NCI-H1105 (cell line): ENCODE measurements around the gene ELANE.
A peak's percentile ranks its signal among the peaks of the same experiment; 100 is the strongest.

Source experiments
- DNase-seq: peaks from one replicate; lab custom pipeline; 2025; lab: John Stamatoyannopoulos, UW

The ELANE gene

GRCh38 chr19:898663-899062, 46.6 kb downstream of the ELANE start:
- DNase-seq: peak; percentile 74

DNA sequence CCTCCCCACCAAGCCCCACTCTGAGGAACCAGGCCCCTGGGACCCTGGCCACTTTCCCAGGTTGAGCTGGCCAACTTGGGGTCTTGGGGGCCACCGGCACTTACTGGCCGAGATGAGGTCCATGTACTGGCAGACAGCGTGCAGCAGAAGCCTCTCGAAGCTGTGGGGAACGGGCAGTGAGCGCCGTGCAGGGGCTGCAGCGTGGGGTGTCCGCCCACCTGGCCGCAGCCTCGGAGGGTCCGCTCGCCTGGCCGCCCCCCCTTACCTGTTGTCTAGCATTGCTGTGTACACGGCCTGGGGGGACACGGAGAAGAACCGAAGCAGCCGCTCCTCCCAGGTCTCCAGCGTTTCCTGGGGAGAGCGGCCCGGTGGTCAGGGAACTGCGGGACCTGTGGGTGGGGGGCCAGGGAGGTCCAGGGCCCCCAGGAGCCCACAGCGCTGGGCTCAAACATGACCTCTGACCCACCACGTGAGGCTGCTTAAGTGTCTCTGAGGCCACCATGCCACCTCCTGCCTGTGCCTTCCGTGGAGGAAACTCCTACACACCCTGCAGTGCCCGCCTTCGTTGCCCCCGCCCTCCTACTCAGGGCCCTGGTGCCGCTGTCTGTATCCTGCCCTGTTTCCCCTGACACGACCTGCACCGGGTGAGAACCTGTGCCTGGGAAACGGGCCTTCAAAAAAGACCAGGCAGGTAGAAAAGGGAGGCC, 47.4 kb downstream of the ELANE start:
- no peak for DNase-seq

DNA sequence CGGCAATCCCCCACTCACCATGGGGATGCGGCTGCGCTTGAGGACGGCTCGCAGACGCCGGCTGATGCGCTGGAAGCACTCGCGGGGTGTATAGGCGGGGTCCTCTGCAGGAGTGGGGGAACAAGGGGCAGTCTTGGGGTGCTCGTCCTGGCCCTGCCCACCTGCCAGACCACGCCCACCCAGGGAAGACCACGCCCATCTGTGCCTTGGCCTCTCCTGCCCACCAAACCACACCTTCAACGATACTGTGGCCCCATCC, 47.9 kb downstream of the ELANE start:
- no peak for DNase-seq

- no peak for DNase-seq
These were observed 48.4 kb downstream of the ELANE start for GRCh38 chr19:900302-901111.

DNA sequence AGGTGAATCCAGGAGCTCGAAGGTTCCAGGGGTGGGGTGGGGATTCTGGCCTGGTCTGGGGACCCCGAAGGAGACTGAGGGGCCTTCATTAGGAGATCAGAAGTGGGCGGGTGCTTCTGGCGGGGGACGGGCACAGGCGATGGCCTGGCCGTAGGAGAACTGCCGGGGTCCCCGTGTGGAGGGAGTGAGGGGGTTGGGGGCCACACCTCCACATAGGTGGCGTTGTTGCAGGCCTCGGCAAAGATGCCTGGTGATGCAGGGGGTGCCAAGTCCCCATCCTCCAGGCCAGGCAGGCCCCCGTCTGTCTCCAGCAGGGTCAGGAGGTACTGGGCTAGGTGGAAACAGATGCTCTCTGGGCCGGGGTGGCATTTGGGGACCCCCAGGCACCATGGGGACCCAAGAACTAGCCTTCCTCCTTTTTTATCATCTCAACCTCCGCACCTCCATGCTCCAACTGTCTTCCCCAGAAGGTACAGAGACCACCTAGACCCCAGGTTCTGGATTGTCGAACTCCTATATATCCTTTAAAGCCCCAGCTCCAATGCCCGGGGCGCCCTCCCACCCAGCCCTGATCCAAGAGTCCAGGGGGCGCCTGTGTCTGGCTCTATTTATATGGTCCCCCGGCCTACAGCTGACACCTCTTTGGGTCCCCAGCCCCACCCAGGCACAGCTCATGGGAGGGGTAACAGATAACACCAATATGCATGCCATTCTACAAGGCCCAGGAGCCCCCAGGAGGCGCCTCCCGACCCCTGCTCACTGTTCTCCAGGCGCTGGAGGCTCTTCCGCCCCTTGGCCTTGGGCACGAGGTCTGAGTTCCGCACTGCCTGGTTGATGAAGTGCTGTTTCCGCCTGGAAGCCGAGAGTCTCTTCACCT, 49.4 kb downstream of the ELANE start:
- no peak for DNase-seq

DNA sequence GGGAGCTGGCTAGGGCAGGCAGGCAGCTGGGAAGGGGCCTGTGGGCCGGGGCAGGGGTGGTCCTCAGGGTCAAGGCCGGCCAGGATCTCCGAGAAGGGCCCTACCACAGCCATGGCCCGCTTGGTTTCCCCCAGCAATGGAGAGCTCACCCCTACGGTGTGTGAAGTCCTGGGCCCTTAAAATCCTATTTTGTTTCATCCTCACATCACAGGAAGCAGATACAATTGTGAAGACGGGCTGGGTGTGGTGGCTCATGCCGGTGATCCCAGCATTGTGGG, 49.9 kb downstream of the ELANE start:
- no peak for DNase-seq

- DNase-seq: no peak
These were observed 50.5 kb downstream of the ELANE start for GRCh38 chr19:902446-903226.

- no peak for DNase-seq
These were observed 51.2 kb downstream of the ELANE start for GRCh38 chr19:903266-903797.

GRCh38 chr19:904545-904944, 52.4 kb downstream of the ELANE start:
- DNase-seq: no peak
